Activated CD4-positive, alpha-beta T cell treated with anti-CD3 and anti-CD28 coated beads, Interleukin-2, amount 10 ng/mL, durations not matched to agents 24 days and 14 days (primary cell): ENCODE measurements around the gene ADAMTS9. TPM values are rescaled to one million over a fixed set of nuclear protein-coding genes. Genes with fewer than 3 reads are reported as not detected.

Experiments used
- DNase-seq: peaks from one replicate; pipeline ENCODE4 v3.0.0; 2022
- H3K27ac Mint-ChIP-seq: one replicate; pipeline ENCODE4 v1.8.0; 2022; ENCODE audit warnings: mild to moderate bottlenecking, mixed read lengths
- H3K27me3 Mint-ChIP-seq: one replicate; pipeline ENCODE4 v1.8.0; 2022; ENCODE audit warnings: mixed read lengths
- H3K36me3 Mint-ChIP-seq: one replicate; pipeline ENCODE4 v1.8.0; 2022; ENCODE audit warnings: low read depth, mild to moderate bottlenecking, mixed read lengths
- H3K4me1 Mint-ChIP-seq: one replicate; pipeline ENCODE4 v1.8.0; 2021; ENCODE audit warnings: mixed read lengths
- H3K4me3 Mint-ChIP-seq: one replicate; pipeline ENCODE4 v1.8.0; 2022; ENCODE audit warnings: mild to moderate bottlenecking, moderate library complexity, mixed read lengths
- H3K9me3 Mint-ChIP-seq: one replicate; pipeline ENCODE4 v1.8.0; 2021; ENCODE audit warnings: mixed read lengths
- intact Hi-C: fragments of 100-400 bp; cut with micrococcal nuclease; formaldehyde crosslinking; loops from one replicate; pipeline ENCODE4 v1.15.1; 2023
- total RNA-seq: library from RNA; stranded (reverse); gene quantifications from 2 replicates; pipeline ENCODE4 v1.2.3, GENCODE V29; 2022

Gene ADAMTS9
- total RNA-seq, 1 donor from 2014 or later, result not detected

- Mint-ChIP-seq H3K4me1 (no peaks in the 10 kb centered on the region), H3K36me3 (no peaks in the 10 kb centered on the region), H3K9me3 (no peaks in the 10 kb centered on the region), H3K4me3 (no peak overlapping the region), H3K27me3 (no peaks in the 10 kb centered on the region), H3K27ac (no peak overlapping the region)
- no peak for DNase-seq
- intact Hi-C loops, result no loop called here
Observed at GRCh38 chr3:64677961-64678716, 9.7 kb downstream of the ADAMTS9 start.

GRCh38 chr3:64676831-64677230, 11.0 kb downstream of the ADAMTS9 start:
- Mint-ChIP-seq H3K4me3 (no peak overlapping the region), H3K36me3 (no peaks in the 10 kb centered on the region), H3K27me3 (no peaks in the 10 kb centered on the region), H3K9me3 (no peaks in the 10 kb centered on the region), H3K4me1 (no peaks in the 10 kb centered on the region), H3K27ac (no peak overlapping the region)
- no peak for DNase-seq
- intact Hi-C loops, result no loop called here

- no peaks in the 10 kb centered on the region for H3K4me1 Mint-ChIP-seq
- H3K27me3 Mint-ChIP-seq, result no peaks in the 10 kb centered on the region
- no peak overlapping the region for H3K4me3 Mint-ChIP-seq
- no peak overlapping the region for H3K27ac Mint-ChIP-seq
- intact Hi-C loops, result no loop called here
- no peaks in the 10 kb centered on the region for H3K9me3 Mint-ChIP-seq
- no peak for DNase-seq
- no peaks in the 10 kb centered on the region for H3K36me3 Mint-ChIP-seq
Observed at GRCh38 chr3:64675687-64676247, 12.0 kb downstream of the ADAMTS9 start.

GRCh38 chr3:64674591-64675076, 13.2 kb downstream of the ADAMTS9 start:
- H3K4me3 Mint-ChIP-seq, result no peak overlapping the region
- DNase-seq, result no peak
- no peaks in the 10 kb centered on the region for H3K4me1 Mint-ChIP-seq
- H3K27me3 Mint-ChIP-seq, result no peaks in the 10 kb centered on the region
- H3K9me3 Mint-ChIP-seq, result no peaks in the 10 kb centered on the region
- intact Hi-C loops, result no loop called here
- H3K36me3 Mint-ChIP-seq, result no peaks in the 10 kb centered on the region
- H3K27ac Mint-ChIP-seq, result no peak overlapping the region

GRCh38 chr3:64673159-64673715, 14.6 kb downstream of the ADAMTS9 start:
- Mint-ChIP-seq H3K27me3 (no peaks in the 10 kb centered on the region), H3K27ac (no peak overlapping the region), H3K4me1 (no peaks in the 10 kb centered on the region), H3K4me3 (no peak overlapping the region), H3K36me3 (no peaks in the 10 kb centered on the region), H3K9me3 (no peaks in the 10 kb centered on the region)
- intact Hi-C loops, result no loop called here
- DNase-seq, result no peak

- Mint-ChIP-seq H3K27me3 (no peaks in the 10 kb centered on the region), H3K36me3 (no peaks in the 10 kb centered on the region), H3K27ac (no peak overlapping the region), H3K4me1 (no peaks in the 10 kb centered on the region), H3K4me3 (no peak overlapping the region), H3K9me3 (no peaks in the 10 kb centered on the region)
- intact Hi-C loops, result no loop called here
- no peak for DNase-seq
Observed at GRCh38 chr3:64668582-64669510, 19.0 kb downstream of the ADAMTS9 start.

- no peaks in the 10 kb centered on the region for H3K9me3 Mint-ChIP-seq
- intact Hi-C loops, result no loop called here
- no peak overlapping the region for H3K27ac Mint-ChIP-seq
- no peaks in the 10 kb centered on the region for H3K27me3 Mint-ChIP-seq
- no peaks in the 10 kb centered on the region for H3K36me3 Mint-ChIP-seq
- no peaks in the 10 kb centered on the region for H3K4me1 Mint-ChIP-seq
- no peak for DNase-seq
- H3K4me3 Mint-ChIP-seq, result no peak overlapping the region
Observed at GRCh38 chr3:64667887-64668581, 19.8 kb downstream of the ADAMTS9 start.

- Mint-ChIP-seq H3K36me3 (no peaks in the 10 kb centered on the region), H3K27ac (no peak overlapping the region), H3K4me1 (no peaks in the 10 kb centered on the region), H3K9me3 (peaks cover 6% of the 10 kb centered on the region), H3K4me3 (no peak overlapping the region), H3K27me3 (no peaks in the 10 kb centered on the region)
- DNase-seq, result no peak
- intact Hi-C loops, result no loop called here
Observed at GRCh38 chr3:64667138-64667537, 20.7 kb downstream of the ADAMTS9 start.

GRCh38 chr3:64666171-64666588, 21.6 kb downstream of the ADAMTS9 start:
- Mint-ChIP-seq H3K9me3 (peaks cover 10% of the 10 kb centered on the region), H3K27ac (no peak overlapping the region), H3K36me3 (no peaks in the 10 kb centered on the region), H3K4me1 (no peaks in the 10 kb centered on the region), H3K27me3 (no peaks in the 10 kb centered on the region), H3K4me3 (no peak overlapping the region)
- intact Hi-C loops, result no loop called here
- DNase-seq, result no peak

- Mint-ChIP-seq H3K4me1 (no peaks in the 10 kb centered on the region), H3K36me3 (no peaks in the 10 kb centered on the region), H3K27me3 (no peaks in the 10 kb centered on the region), H3K9me3 (peaks cover 10% of the 10 kb centered on the region), H3K4me3 (no peak overlapping the region), H3K27ac (no peak overlapping the region)
- DNase-seq, result no peak
- intact Hi-C loops, result no loop called here
Observed at GRCh38 chr3:64664397-64664796, 23.4 kb downstream of the ADAMTS9 start.

- H3K9me3 Mint-ChIP-seq, result peaks cover 10% of the 10 kb centered on the region
- no peak overlapping the region for H3K4me3 Mint-ChIP-seq
- H3K27me3 Mint-ChIP-seq, result no peaks in the 10 kb centered on the region
- DNase-seq, result no peak
- no peaks in the 10 kb centered on the region for H3K4me1 Mint-ChIP-seq
- no peaks in the 10 kb centered on the region for H3K36me3 Mint-ChIP-seq
- H3K27ac Mint-ChIP-seq, result no peak overlapping the region
- intact Hi-C loops, result no loop called here
Observed at GRCh38 chr3:64659617-64659978, 28.2 kb downstream of the ADAMTS9 start.

- H3K9me3 Mint-ChIP-seq, result peaks cover 10% of the 10 kb centered on the region
- H3K36me3 Mint-ChIP-seq, result no peaks in the 10 kb centered on the region
- H3K4me3 Mint-ChIP-seq, result no peak overlapping the region
- no peak for DNase-seq
- intact Hi-C loops, result no loop called here
- no peaks in the 10 kb centered on the region for H3K27me3 Mint-ChIP-seq
- H3K4me1 Mint-ChIP-seq, result no peaks in the 10 kb centered on the region
- no peak overlapping the region for H3K27ac Mint-ChIP-seq
Observed at GRCh38 chr3:64658001-64658400, 29.8 kb downstream of the ADAMTS9 start.

GRCh38 chr3:64656544-64656943, 31.3 kb downstream of the ADAMTS9 start:
- Mint-ChIP-seq H3K36me3 (no peaks in the 10 kb centered on the region), H3K4me3 (no peak overlapping the region), H3K9me3 (no peaks in the 10 kb centered on the region), H3K27me3 (no peaks in the 10 kb centered on the region), H3K4me1 (no peaks in the 10 kb centered on the region), H3K27ac (no peak overlapping the region)
- DNase-seq, result no peak
- intact Hi-C loops, result no loop called here
